Ishikawa (cell line): ENCODE measurements around the gene AGAP1.

ENCODE experiments used
- CEBPB ChIP-seq: IDR thresholded peaks from 2 replicates; pipeline ENCODE4 v1.6.1; 2012
- CREB1 ChIP-seq: IDR thresholded peaks from 2 replicates; pipeline ENCODE4 v1.6.1; 2012; ENCODE audit warnings: low read depth
- EGR1 ChIP-seq: IDR thresholded peaks from 2 replicates; pipeline ENCODE4 v1.6.1; 2012
- EP300 ChIP-seq: IDR thresholded peaks from 2 replicates; pipeline ENCODE4 v1.6.1; 2012; ENCODE audit warnings: borderline replicate concordance
- FOXM1 ChIP-seq: IDR thresholded peaks from 2 replicates; pipeline ENCODE4 v1.6.1; 2012; ENCODE audit warnings: low read depth, borderline replicate concordance
- NFIC ChIP-seq: IDR thresholded peaks from 2 replicates; pipeline ENCODE4 v1.6.1; 2012
- RAD21 ChIP-seq: IDR thresholded peaks from 2 replicates; pipeline ENCODE4 v1.6.1; 2012; ENCODE audit warnings: low read depth
- REST ChIP-seq: IDR thresholded peaks from 2 replicates; pipeline ENCODE4 v1.6.1; 2012; ENCODE audit warnings: low read depth, mild to moderate bottlenecking
- TAF1 ChIP-seq: IDR thresholded peaks from 2 replicates; pipeline ENCODE4 v1.6.1; 2012; ENCODE audit warnings: low read depth, mild to moderate bottlenecking
- TCF12 ChIP-seq: IDR thresholded peaks from 2 replicates; pipeline ENCODE4 v1.6.1; 2012; ENCODE audit warnings: low read depth
- TEAD4 ChIP-seq: IDR thresholded peaks from 2 replicates; pipeline ENCODE4 v1.6.1; 2012
- YY1 ChIP-seq: IDR thresholded peaks from 2 replicates; pipeline ENCODE4 v1.6.1; 2012; ENCODE audit warnings: low read depth
- ZBTB7A ChIP-seq: IDR thresholded peaks from 2 replicates; pipeline ENCODE4 v1.6.1; 2012; ENCODE audit warnings: low read depth
- TF ChIP-seq, protein P1 (sequence below): IDR thresholded peaks from 2 replicates; pipeline ENCODE4 v1.6.1; 2012
- TF ChIP-seq, protein P2 (sequence below): IDR thresholded peaks from 2 replicates; pipeline ENCODE4 v1.6.1; 2012

The AGAP1 gene

GRCh38 chr2:236106761-236107160 lies 612.9 kb downstream of the AGAP1 start:
- TF ChIP-seq TCF12 (no peak), ZBTB7A (no peak), CEBPB (no peak), RAD21 (no peak), FOXM1 (no peak), TEAD4 (no peak), EP300 (no peak), EGR1 (no peak)
- TF ChIP-seq, protein P1, sequence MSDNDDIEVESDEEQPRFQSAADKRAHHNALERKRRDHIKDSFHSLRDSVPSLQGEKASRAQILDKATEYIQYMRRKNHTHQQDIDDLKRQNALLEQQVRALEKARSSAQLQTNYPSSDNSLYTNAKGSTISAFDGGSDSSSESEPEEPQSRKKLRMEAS: no peak
- TF ChIP-seq, protein P2, sequence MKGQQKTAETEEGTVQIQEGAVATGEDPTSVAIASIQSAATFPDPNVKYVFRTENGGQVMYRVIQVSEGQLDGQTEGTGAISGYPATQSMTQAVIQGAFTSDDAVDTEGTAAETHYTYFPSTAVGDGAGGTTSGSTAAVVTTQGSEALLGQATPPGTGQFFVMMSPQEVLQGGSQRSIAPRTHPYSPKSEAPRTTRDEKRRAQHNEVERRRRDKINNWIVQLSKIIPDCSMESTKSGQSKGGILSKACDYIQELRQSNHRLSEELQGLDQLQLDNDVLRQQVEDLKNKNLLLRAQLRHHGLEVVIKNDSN: no peak

- TF ChIP-seq NFIC (no peak), FOXM1 (no peak), EP300 (no peak), REST (no peak), CEBPB (no peak), TAF1 (no peak), TEAD4 (no peak), ZBTB7A (no peak), YY1 (no peak), RAD21 (no peak)
- TF ChIP-seq, protein P1: no peak
Measured at GRCh38 chr2:236107536-236107935, 613.7 kb downstream of the AGAP1 start.

- no peak for TF ChIP-seq RAD21
- TF ChIP-seq CEBPB: no peak
- no peak for TF ChIP-seq FOXM1
- TF ChIP-seq EGR1: no peak
- no peak for TF ChIP-seq NFIC
- no peak for TF ChIP-seq CREB1
- TF ChIP-seq TAF1: no peak
- TF ChIP-seq REST: no peak
- TF ChIP-seq, protein P2: no peak
Measured at GRCh38 chr2:236107942-236108625, 614.2 kb downstream of the AGAP1 start.

DNA sequence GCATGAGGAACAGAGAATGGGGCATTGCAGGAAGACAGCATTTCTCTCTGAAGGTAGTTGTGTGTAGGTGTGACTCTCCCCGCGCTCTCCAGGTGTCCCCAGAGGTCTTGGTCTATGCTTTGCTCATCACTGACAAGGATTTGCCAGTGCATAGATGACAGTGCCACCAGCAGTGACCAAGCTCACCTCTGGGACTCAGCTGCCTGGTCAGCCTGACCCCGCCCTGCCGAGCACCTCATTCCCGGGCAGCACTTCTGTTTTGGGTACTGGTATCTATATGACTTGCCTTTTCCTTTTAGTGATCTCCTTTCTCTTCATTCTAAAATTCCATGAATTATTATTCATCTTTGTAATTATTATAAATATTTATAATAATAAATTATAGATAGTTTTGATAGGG lies 615.2 kb downstream of the AGAP1 start:
- TF ChIP-seq EP300 (no peak), FOXM1 (no peak), ZBTB7A (no peak), TEAD4 (no peak), CEBPB (no peak), CREB1 (no peak), YY1 (no peak), EGR1 (no peak), REST (no peak), NFIC (no peak), TAF1 (no peak), TCF12 (no peak), RAD21 (no peak)
- TF ChIP-seq, protein P1: no peak
- TF ChIP-seq, protein P2: no peak
